ENCODE measurements around the gene TTC7B. TPM values are rescaled to one million over a fixed set of nuclear protein-coding genes. Genes with fewer than 3 reads are reported as not detected.

TTC7B gene
- total and polyA plus RNA-seq, 9 donors = 17.6 to 44.7 (median 38.0) TPM

DNA sequence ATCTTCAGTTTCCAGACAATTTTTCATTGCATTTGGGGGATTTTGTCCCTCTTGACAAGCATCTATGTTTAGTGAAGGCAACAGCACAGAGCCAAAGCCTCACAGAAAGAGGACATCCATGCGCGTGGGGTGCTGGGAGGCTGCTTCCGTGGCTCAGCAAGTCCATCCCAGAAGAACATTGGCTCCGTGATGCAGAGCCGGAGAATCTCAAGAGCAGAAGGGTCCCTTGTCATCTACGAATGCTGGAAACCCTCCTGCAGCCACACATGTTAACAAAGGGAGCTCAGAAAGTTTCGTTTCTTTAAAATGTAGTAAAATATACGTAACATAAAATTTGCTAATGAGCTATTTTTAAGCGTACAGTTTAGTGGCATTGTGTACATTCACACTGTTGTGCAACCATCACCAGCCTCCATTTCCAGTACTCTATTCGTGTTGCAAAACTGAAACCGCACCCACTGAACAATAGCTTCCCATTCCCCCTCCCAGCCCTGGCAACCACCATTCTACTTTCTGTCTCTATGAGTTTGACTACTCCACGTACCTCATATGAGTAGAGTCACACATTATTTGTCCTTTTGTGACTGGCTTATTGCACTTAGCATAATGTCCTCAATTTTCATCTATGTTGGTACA is 185.9 kb downstream of the TTC7B start:
- Histone ChIP-seq H3K4me3 (ENCODE audit: low read length) (no peak overlapping the region), H3K4me1 (ENCODE audit: control insufficient read depth, insufficient read depth, low read length) (peaks cover 44% of the 10 kb centered on the region), H3K9me3 (replicated peaks; ENCODE audit: control insufficient read depth, low read depth, low read length) (no peaks in the 10 kb centered on the region), H3K36me3 (ENCODE audit: control insufficient read depth, insufficient read depth, low read length) (no peaks in the 10 kb centered on the region), H3K27ac (ENCODE audit: low read length) (peak overlapping the region; percentile 70), H3K27me3 (ENCODE audit: control insufficient read depth, insufficient read depth, low read length) (no peaks in the 10 kb centered on the region)
- peak; percentile 68 for DNase-seq
- 84% methylated on average over 3 of the region's 12 CpGs for WGBS (ENCODE audit: insufficient coverage)

GRCh38 chr14:90629471-90629870 is 186.8 kb downstream of the TTC7B start:
- Histone ChIP-seq H3K9me3 (replicated peaks; ENCODE audit: control insufficient read depth, low read depth, low read length) (no peaks in the 10 kb centered on the region), H3K27ac (ENCODE audit: low read length) (peak overlapping the region; percentile 70), H3K36me3 (ENCODE audit: control insufficient read depth, insufficient read depth, low read length) (no peaks in the 10 kb centered on the region), H3K4me3 (ENCODE audit: low read length) (no peak overlapping the region), H3K27me3 (ENCODE audit: control insufficient read depth, insufficient read depth, low read length) (no peaks in the 10 kb centered on the region), H3K4me1 (ENCODE audit: control insufficient read depth, insufficient read depth, low read length) (peaks cover 51% of the 10 kb centered on the region)
- WGBS (ENCODE audit: insufficient coverage) = 47% methylated on average over 8 of the region's 9 CpGs
- no peak for DNase-seq

DNA sequence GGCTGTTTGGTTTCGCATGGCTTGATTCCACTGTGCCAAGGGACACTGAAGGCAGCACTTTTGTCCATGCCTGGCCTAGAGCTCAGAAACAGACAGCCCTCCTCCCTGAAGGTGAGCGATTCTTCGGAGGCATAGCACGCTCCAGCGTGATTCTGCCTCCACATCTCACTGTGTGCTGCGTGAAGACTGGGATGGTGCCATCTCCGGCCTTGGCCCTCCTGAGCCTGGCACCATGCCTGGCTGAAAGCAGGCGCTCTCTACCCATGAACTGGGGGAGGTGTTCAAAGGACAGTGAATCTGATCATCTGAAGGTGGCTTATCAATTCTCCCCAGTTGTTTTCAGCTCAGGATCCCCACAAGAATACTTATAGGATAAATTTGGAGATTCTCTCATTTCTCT is 187.4 kb downstream of the TTC7B start:
- peak overlapping the region; percentile 79 for H3K27ac ChIP-seq (ENCODE audit: low read length)
- DNase-seq = no peak
- no peak overlapping the region for H3K4me3 ChIP-seq (ENCODE audit: low read length)
- peaks cover 54% of the 10 kb centered on the region for H3K4me1 ChIP-seq (ENCODE audit: control insufficient read depth, insufficient read depth, low read length)
- H3K36me3 ChIP-seq (ENCODE audit: control insufficient read depth, insufficient read depth, low read length) = no peaks in the 10 kb centered on the region
- WGBS (ENCODE audit: insufficient coverage) = 78% methylated on average over 2 of the region's 8 CpGs
- H3K27me3 ChIP-seq (ENCODE audit: control insufficient read depth, insufficient read depth, low read length) = no peaks in the 10 kb centered on the region
- H3K9me3 ChIP-seq (replicated peaks; ENCODE audit: control insufficient read depth, low read depth, low read length) = no peaks in the 10 kb centered on the region

GRCh38 chr14:90627478-90627877 is 188.8 kb downstream of the TTC7B start:
- Histone ChIP-seq H3K9me3 (replicated peaks; ENCODE audit: control insufficient read depth, low read depth, low read length) (no peaks in the 10 kb centered on the region), H3K27me3 (ENCODE audit: control insufficient read depth, insufficient read depth, low read length) (no peaks in the 10 kb centered on the region), H3K4me1 (ENCODE audit: control insufficient read depth, insufficient read depth, low read length) (peaks cover 54% of the 10 kb centered on the region), H3K27ac (ENCODE audit: low read length) (peak overlapping the region; percentile 79), H3K36me3 (ENCODE audit: control insufficient read depth, insufficient read depth, low read length) (no peaks in the 10 kb centered on the region), H3K4me3 (ENCODE audit: low read length) (no peak overlapping the region)
- no peak for DNase-seq
- WGBS (ENCODE audit: insufficient coverage) = 65% methylated on average over 7 of the region's 9 CpGs

DNA sequence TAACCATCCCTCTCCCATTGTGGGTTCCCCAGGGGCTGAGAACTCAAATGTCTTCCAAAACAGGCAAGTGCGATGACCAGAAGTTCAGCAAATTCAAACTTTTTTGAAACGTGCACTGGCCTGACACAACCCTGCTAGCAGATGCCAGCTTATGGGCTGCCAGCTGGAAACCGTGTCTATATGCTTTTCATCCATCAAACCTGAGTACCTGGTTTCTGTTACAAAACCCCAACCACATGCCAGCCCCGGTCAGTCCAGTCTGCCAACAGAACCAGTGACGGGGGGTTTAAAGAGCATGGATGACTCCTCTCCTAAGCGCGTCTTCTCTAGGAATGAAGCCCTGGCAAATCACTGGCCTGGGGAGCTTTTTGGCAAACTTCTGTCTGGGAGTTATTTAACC is 189.7 kb downstream of the TTC7B start:
- Histone ChIP-seq H3K4me1 (ENCODE audit: control insufficient read depth, insufficient read depth, low read length) (peaks cover 54% of the 10 kb centered on the region), H3K9me3 (replicated peaks; ENCODE audit: control insufficient read depth, low read depth, low read length) (no peaks in the 10 kb centered on the region), H3K27ac (ENCODE audit: low read length) (no peak overlapping the region), H3K4me3 (ENCODE audit: low read length) (no peak overlapping the region), H3K36me3 (ENCODE audit: control insufficient read depth, insufficient read depth, low read length) (no peaks in the 10 kb centered on the region), H3K27me3 (ENCODE audit: control insufficient read depth, insufficient read depth, low read length) (no peaks in the 10 kb centered on the region)
- DNase-seq = no peak
- 54% methylated on average over 3 of the region's 7 CpGs for WGBS (ENCODE audit: insufficient coverage)

- Histone ChIP-seq H3K27ac (ENCODE audit: low read length) (peak overlapping the region; percentile 21), H3K36me3 (ENCODE audit: control insufficient read depth, insufficient read depth, low read length) (no peaks in the 10 kb centered on the region), H3K27me3 (ENCODE audit: control insufficient read depth, insufficient read depth, low read length) (no peaks in the 10 kb centered on the region), H3K4me1 (ENCODE audit: control insufficient read depth, insufficient read depth, low read length) (peaks cover 54% of the 10 kb centered on the region), H3K9me3 (replicated peaks; ENCODE audit: control insufficient read depth, low read depth, low read length) (no peaks in the 10 kb centered on the region), H3K4me3 (ENCODE audit: low read length) (no peak overlapping the region)
- WGBS (ENCODE audit: insufficient coverage) = no CpG with 5 or more reads among the region's 8 CpGs
- peak; percentile 61 for DNase-seq
Measured at GRCh38 chr14:90625445-90625844, 190.8 kb downstream of the TTC7B start.

DNA sequence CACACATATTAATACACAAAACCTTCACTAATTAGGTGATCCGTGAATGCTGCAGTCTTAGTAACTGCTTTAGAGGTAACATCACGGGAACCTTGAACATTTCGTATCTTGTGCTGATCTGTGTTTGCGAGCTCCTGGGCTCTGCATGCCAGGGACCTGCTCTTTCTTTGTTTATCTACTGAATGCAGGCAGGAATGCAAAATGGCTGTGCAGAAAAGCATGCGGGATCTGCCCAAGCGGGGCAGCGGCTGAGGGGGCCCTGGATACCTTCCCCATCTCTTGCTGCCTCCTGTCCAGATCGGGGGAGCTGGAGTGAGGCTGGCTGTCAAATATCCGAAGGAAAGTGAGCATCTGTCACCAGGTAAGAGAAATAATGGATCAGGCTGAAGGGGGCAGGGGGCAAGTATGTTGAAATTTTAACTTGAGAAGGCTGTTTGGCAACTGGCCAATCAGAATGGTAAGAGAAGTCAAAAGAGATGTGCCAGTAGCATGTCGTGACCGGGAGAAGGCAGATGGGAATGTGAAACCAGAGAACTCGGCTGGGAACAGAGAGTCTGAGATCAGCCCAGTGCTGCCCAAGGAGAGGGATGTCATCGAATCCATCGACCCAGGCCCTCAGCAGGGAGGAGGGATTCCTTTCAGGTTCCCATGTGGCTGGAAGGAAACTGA is 191.4 kb downstream of the TTC7B start:
- no peaks in the 10 kb centered on the region for H3K36me3 ChIP-seq (ENCODE audit: control insufficient read depth, insufficient read depth, low read length)
- no peak for DNase-seq
- peaks cover 53% of the 10 kb centered on the region for H3K4me1 ChIP-seq (ENCODE audit: control insufficient read depth, insufficient read depth, low read length)
- peak overlapping the region; percentile 21 for H3K27ac ChIP-seq (ENCODE audit: low read length)
- H3K4me3 ChIP-seq (ENCODE audit: low read length) = no peak overlapping the region
- 56% methylated on average over 11 of the region's 14 CpGs for WGBS (ENCODE audit: insufficient coverage)
- H3K9me3 ChIP-seq (replicated peaks; ENCODE audit: control insufficient read depth, low read depth, low read length) = no peaks in the 10 kb centered on the region
- no peaks in the 10 kb centered on the region for H3K27me3 ChIP-seq (ENCODE audit: control insufficient read depth, insufficient read depth, low read length)

DNA sequence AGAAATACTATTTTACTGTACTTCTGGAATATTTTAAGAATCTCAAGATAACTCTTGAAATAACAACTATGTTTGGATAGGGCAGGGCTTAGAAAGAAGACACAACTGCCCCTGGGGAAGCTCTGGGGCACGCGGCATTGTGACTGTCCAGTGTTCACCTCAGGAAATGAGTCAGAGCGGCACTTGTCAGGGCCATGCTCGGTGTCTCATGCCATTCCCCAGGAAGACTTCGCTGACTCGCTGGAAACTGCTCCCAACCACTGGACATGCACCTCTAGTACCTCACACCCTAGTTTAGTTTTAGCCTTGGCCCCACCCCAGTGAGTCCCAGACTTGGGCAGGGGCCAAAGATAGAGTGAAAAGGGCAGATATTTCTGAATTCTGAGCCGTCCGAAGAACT is 192.0 kb downstream of the TTC7B start:
- Histone ChIP-seq H3K27ac (ENCODE audit: low read length) (no peak overlapping the region), H3K36me3 (ENCODE audit: control insufficient read depth, insufficient read depth, low read length) (peaks cover 3% of the 10 kb centered on the region), H3K4me1 (ENCODE audit: control insufficient read depth, insufficient read depth, low read length) (peaks cover 46% of the 10 kb centered on the region), H3K27me3 (ENCODE audit: control insufficient read depth, insufficient read depth, low read length) (no peaks in the 10 kb centered on the region), H3K4me3 (ENCODE audit: low read length) (no peak overlapping the region), H3K9me3 (replicated peaks; ENCODE audit: control insufficient read depth, low read depth, low read length) (no peaks in the 10 kb centered on the region)
- 71% methylated on average over 4 of the region's 8 CpGs for WGBS (ENCODE audit: insufficient coverage)
- DNase-seq = no peak

DNA sequence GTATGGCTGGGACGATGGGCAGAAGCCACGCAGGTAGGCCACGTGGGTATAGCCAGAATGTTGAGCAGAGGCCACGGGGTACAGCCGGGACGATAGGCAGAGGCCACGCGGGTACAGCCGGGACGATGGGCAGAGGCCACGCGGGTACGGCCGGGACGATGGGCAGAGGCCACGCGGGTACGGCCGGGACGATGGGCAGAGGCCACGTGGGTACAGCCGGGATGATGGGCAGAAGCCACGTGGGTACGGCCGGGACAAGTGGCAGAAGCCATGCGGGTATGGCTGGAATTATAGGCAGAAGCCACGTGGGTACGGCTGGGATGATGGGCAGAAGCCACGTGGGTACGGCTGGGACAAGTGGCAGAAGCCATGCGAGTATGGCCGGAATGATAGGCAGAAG is 195.0 kb downstream of the TTC7B start:
- Histone ChIP-seq H3K9me3 (replicated peaks; ENCODE audit: control insufficient read depth, low read depth, low read length) (no peaks in the 10 kb centered on the region), H3K36me3 (ENCODE audit: control insufficient read depth, insufficient read depth, low read length) (peaks cover 6% of the 10 kb centered on the region), H3K4me3 (ENCODE audit: low read length) (no peak overlapping the region), H3K27me3 (ENCODE audit: control insufficient read depth, insufficient read depth, low read length) (no peaks in the 10 kb centered on the region), H3K4me1 (ENCODE audit: control insufficient read depth, insufficient read depth, low read length) (peaks cover 25% of the 10 kb centered on the region), H3K27ac (ENCODE audit: low read length) (no peak overlapping the region)
- DNase-seq = no peak
- WGBS (ENCODE audit: insufficient coverage) = 97% methylated on average over 32 of the region's 32 CpGs

DNA sequence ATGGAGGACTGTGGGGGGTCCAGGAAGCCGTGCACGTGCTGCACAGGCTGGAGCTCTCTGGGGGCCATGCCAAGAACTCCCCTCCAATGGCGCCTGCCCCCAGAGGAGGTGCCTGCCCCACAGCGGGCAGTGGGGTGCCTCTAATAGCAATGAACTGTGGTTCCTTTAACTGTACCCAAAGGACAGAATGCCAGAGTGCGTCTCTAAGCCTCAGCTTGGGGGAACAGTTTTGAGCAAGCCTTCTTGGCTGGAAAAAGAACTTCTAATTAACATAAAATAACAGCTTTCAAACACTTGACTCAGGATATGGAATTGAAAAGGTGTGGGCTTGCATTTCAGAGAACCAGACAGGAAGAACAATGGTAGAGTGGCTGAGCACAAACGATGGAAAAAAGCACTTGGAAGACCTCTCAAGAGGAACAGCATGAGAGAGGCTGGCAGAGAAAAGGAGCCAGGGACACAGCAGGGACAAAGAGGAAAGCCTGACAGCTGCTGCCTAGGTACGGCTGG is 195.6 kb downstream of the TTC7B start:
- WGBS (ENCODE audit: insufficient coverage) = 88% methylated on average over 6 of the region's 7 CpGs
- H3K27ac ChIP-seq (ENCODE audit: low read length) = no peak overlapping the region
- no peaks in the 10 kb centered on the region for H3K27me3 ChIP-seq (ENCODE audit: control insufficient read depth, insufficient read depth, low read length)
- peaks cover 6% of the 10 kb centered on the region for H3K36me3 ChIP-seq (ENCODE audit: control insufficient read depth, insufficient read depth, low read length)
- H3K4me1 ChIP-seq (ENCODE audit: control insufficient read depth, insufficient read depth, low read length) = peaks cover 25% of the 10 kb centered on the region
- DNase-seq = no peak
- H3K4me3 ChIP-seq (ENCODE audit: low read length) = no peak overlapping the region
- H3K9me3 ChIP-seq (replicated peaks; ENCODE audit: control insufficient read depth, low read depth, low read length) = no peaks in the 10 kb centered on the region
